Heart left ventricle (tissue), 16 donors: ENCODE data around the gene TRPM7. TPM values are rescaled to one million over a fixed set of nuclear protein-coding genes. Genes with fewer than 3 reads are reported as not detected.
"Not testable (repeated sequence)": the region's sequence is repeated elsewhere in the genome, so short reads cannot be mapped to it uniquely, and the experiment has no call there.

Experiments
- ATAC-seq, 4 donors: fragments of 200-7000 bp; cut with Tn5 transposase; one replicate each; pipeline ENCODE4 v1.9.1; 2020 to 2022; ENCODE audit warnings: moderate library complexity in 4 of 4, mild to moderate bottlenecking in 3 of 4, moderate number of reproducible peaks in 1 of 4
- DNase-seq, 5 donors: peaks; one replicate each; pipeline ENCODE4 v3.0.0-alpha.2; 2020
- H3K27ac ChIP-seq, 12 donors: fragments of 200-600 bp; sonication (generic) in 4 of 12; one replicate each; pipeline versions ENCODE4 v1.5.0 to v1.8.0; 2016 to 2022; ENCODE audit warnings: mild to moderate bottlenecking in 2 of 12
- H3K27me3 ChIP-seq, 9 donors: fragments of 200-600 bp; sonication (generic) in 2 of 9; one replicate each; pipeline versions ENCODE4 v1.5.1 to v1.8.0; 2016 to 2022; ENCODE audit warnings: mild to moderate bottlenecking in 3 of 9
- H3K36me3 ChIP-seq, 9 donors: fragments of 200-600 bp; sonication (generic) in 2 of 9; one replicate each; pipeline versions ENCODE4 v1.5.0 to v1.8.0; 2018 to 2022; ENCODE audit warnings: mild to moderate bottlenecking in 2 of 9
- H3K4me1 ChIP-seq, 12 donors: fragments of 200-600 bp; sonication (generic) in 4 of 12; one replicate each; pipeline versions ENCODE4 v1.5.0 to v1.8.0; 2016 to 2022; ENCODE audit warnings: mild to moderate bottlenecking in 3 of 12
- H3K4me3 ChIP-seq, 12 donors: fragments of 200-600 bp; sonication (generic) in 4 of 12; one replicate each; pipeline versions ENCODE4 v1.5.0 to v1.8.0; 2017 to 2022; ENCODE audit warnings: mild to moderate bottlenecking in 9 of 12, moderate library complexity in 4 of 12
- H3K9me3 ChIP-seq, 12 donors: fragments of 200-600 bp; sonication (generic) in 4 of 12; one replicate each; pipeline versions ENCODE4 v1.5.0 to v1.8.0; 2016 to 2022; ENCODE audit warnings: mild to moderate bottlenecking in 1 of 12
- CTCF ChIP-seq, 12 donors: fragments of 200-600 bp; sonication (generic) in 4 of 12; IDR thresholded peaks; one replicate each; pipeline versions ENCODE4 v1.5.0 to v1.8.0; 2018 to 2022; ENCODE audit warnings: antibody characterized with exemption in 12 of 12, mild to moderate bottlenecking in 5 of 12
- POLR2A ChIP-seq, 2 donors: fragments of 450-650 bp; IDR thresholded peaks; one replicate each; pipeline ENCODE4 v1.6.1; 2017; ENCODE audit warnings: antibody characterized with exemption in 2 of 2, mild to moderate bottlenecking in 2 of 2, moderate library complexity in 2 of 2
- WGBS, 4 donors: extraction: QIAGEN DNeasy Blood & Tissue Kit in 2 of 4; methylation state at CpG; one replicate each; pipeline versions ENCODE4 v1.1.5 to v1.1.7; 2013 to 2018; 5-methylcytosine and 5-hydroxymethylcytosine counted together
- intact Hi-C, 10 donors: fragments of 100-400 bp; cut with DNase I; formaldehyde crosslinking; loops; one replicate each; pipeline versions ENCODE4 v1.11.1 to v1.14.2; 2022
- polyA plus RNA-seq, 2 donors: library from polyadenylated mRNA; stranded (reverse); fragments of 200-250 nt; gene quantifications; one replicate each; pipeline ENCODE4 v1.2.3, GENCODE V29; 2013
- total RNA-seq, 9 donors: library from RNA; depleted of rRNA in 2 of 9; stranded (reverse); fragments of >200 nt in 2 of 9; fragmentation: NEBNext Ultra II Directional in 3 of 9; extraction: Animal tissue kit (Norgen Biotek cat#: 25700) in 3 of 9; gene quantifications; one replicate each; pipeline versions ENCODE4 v1.1.0 to v1.2.4, GENCODE V29; 2016 to 2023
- donor health status: ischemic (EF 13 %, LVEDD 7.1; RV severe dilation, severe dysfunction).
- donor health status: healthy with polysubstance abuse.
- donor health status: DM: no; HTN: yes; CAD: no.
- donor health status: DM: no; HTN: no; CAD: no.
- donor health status: ischemic (EF 25% LVEDD 6.9; RV normal size, moderate dysfunction).
- donor health status: ischemic (EF 25% LVEDD 5.7; RV mildly dilated, moderate dysfunction).
- donor health status: healthy.
- donor health status: DM: yes; HTN: yes; CAD: no.
- donor health status: ischemic (EF 35%, LVEDD 5.7; RV mildly dilated, moderate dysfunction).
- donor health status: nonischemic (EF 11% LVEDD 7.7; RV severe dilation, severe dysfunction).
- donor health status: DM: yes; HTN: yes; CAD: no.
- donor health status: PGD.
- donor health status: ischemic (EF 29% LVEDD 5.4; RV normal size, mild dysfunction).
- donor health status: nonischemic (EF 23%, LVEDD 6.1; RV moderate dilation, normal function).

Gene TRPM7
- total and polyA plus RNA-seq, 11 donors: 11.9 to 49.3 (median 30.6) TPM

DNA sequence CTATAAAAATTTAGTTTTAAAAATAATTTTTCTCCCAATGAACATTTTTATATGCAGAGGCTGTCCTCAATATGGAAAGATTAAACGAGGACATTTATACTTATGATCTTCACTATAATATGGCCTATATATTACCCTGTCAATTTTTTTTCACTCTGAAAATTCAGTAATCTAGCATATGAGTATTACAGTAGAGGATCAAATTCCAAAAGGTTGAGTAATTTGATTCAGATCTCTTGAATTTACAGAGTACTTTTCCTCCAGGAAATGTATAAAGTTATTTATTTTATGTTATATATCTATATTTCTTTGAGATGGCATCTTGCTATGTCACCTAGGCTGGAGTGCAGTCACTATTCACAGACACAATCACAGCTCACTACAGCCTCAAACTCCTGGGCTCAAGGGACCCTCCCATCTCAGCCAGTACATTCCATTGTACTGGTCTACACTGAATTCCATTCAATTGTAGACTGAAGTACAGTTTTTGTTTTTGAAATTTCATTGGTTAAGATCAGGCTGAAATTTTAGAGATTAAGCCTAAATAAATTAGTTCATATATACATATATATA, 16.3 kb upstream of the TRPM7 start:
- peaks cover 0 to 53% (median 11%) of the 10 kb centered on the region in 9 donors for H3K36me3 ChIP-seq
- ATAC-seq: no peak
- no peak overlapping the region for H3K4me3 ChIP-seq
- whole genome bisulfite sequencing, 4 donors: 88 to 98% (median 95%) methylated on average over 1 of the region's 1 CpG
- no peak overlapping the region for H3K27ac ChIP-seq
- intact Hi-C loops: no loop called here
- no peaks in the 10 kb centered on the region for H3K27me3 ChIP-seq
- DNase-seq: no peak
- no peaks in the 10 kb centered on the region for H3K9me3 ChIP-seq
- TF ChIP-seq CTCF (IDR thresholded peaks at IDR 0.05) (no peak), POLR2A (IDR thresholded peaks at IDR 0.05) (no peak)
- no peaks in the 10 kb centered on the region for H3K4me1 ChIP-seq

DNA sequence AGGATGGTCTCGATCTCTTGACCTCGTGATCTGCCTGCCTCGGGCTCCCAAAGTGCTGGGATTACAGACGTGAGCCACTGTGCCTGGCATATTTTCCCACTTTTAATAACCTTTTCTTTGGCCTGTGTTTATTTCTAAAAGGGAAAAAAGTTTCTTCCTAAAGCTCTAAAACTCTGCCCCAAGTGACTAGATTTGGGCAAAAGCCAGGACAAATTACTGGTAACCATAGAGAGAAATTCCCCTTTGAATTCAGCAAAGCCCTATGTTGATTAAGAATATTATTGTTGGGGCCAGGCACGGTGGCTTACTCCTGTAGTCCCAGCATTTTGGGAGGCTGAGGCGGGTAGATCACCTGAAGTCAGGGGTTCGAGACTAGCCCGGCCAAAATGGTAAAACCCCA, 11.5 kb upstream of the TRPM7 start:
- Histone ChIP-seq H3K4me1 (no peaks in the 10 kb centered on the region), H3K4me3 (no peak overlapping the region), H3K27me3 (no peaks in the 10 kb centered on the region), H3K9me3 (peaks cover 0 to 4% (median 0%) of the 10 kb centered on the region in 12 donors), H3K36me3 (peaks cover 0 to 21% (median 0%) of the 10 kb centered on the region in 9 donors), H3K27ac (no peak overlapping the region)
- intact Hi-C loops: no loop called here
- DNase-seq (no peak), ATAC-seq (no peak)
- TF ChIP-seq CTCF (IDR thresholded peaks at IDR 0.05) (no peak), POLR2A (IDR thresholded peaks at IDR 0.05) (no peak)
- WGBS, 4 donors: 75 to 85% (median 83%) methylated on average over 8 of the region's 8 CpGs

DNA sequence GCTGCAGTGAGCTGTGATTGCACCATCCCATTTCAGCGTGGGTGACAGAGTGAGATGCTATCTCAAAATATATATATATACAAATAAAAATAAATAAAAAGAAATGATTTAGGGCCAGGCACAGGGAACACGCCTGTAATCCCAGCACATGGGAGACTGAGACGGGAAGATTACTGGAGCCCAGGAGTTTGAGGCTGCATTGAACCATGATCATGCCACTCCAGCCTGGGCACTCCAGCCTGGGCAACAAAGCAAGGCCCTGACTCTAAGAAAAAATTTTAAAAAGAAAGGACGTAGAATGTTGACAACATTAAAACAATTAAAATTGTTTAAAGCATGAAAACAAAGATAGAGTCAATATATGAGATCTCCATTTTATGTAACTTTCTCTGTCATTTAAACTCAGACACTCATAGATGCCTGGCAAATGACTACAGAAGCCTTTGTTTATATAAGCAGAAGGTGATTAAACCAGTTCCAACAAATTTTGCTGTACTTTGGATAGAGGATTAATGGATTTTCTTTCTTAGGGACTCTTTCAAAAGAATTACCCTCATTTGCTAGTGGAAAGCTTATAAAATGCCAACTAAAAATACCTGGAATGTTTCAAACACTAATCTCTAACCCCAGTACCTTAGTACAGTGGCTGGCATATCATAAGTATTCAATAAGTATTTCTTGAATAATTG, 10.7 kb upstream of the TRPM7 start:
- WGBS, 4 donors: 94 to 96% (median 95%) methylated on average over 4 of the region's 4 CpGs
- intact Hi-C loops: no loop called here
- DNase-seq (no peak), ATAC-seq (no peak)
- no peaks in the 10 kb centered on the region for H3K27me3 ChIP-seq
- H3K36me3 ChIP-seq: peaks cover 0 to 20% (median 0%) of the 10 kb centered on the region in 9 donors
- H3K9me3 ChIP-seq: peaks cover 0 to 4% (median 0%) of the 10 kb centered on the region in 12 donors
- H3K4me3 ChIP-seq: no peak overlapping the region
- no peak overlapping the region for H3K27ac ChIP-seq
- no peaks in the 10 kb centered on the region for H3K4me1 ChIP-seq
- TF ChIP-seq POLR2A (IDR thresholded peaks at IDR 0.05): no peak
- TF ChIP-seq CTCF (IDR thresholded peaks at IDR 0.05): no peak

- H3K9me3 ChIP-seq, H3K27me3 ChIP-seq, intact Hi-C loops, H3K4me1 ChIP-seq, ATAC-seq, H3K36me3 ChIP-seq, H3K4me3 ChIP-seq, DNase-seq, H3K27ac ChIP-seq: not testable (repeated sequence)
- WGBS, 4 donors: 92 to 96% (median 95%) methylated on average over 9 of the region's 9 CpGs
These were observed 8.1 kb upstream of the TRPM7 start for GRCh38 chr15:50694634-50695165.
